ENCODE data around the gene PLXNA4. TPM values are rescaled to one million over a fixed set of nuclear protein-coding genes. Genes with fewer than 3 reads are reported as not detected.
A peak's percentile ranks its signal among the peaks of the same experiment; 100 is the strongest.

The PLXNA4 gene
- polyA plus RNA-seq, 5 donors, result 1.6 to 6.2 (median 2.5) TPM

DNA sequence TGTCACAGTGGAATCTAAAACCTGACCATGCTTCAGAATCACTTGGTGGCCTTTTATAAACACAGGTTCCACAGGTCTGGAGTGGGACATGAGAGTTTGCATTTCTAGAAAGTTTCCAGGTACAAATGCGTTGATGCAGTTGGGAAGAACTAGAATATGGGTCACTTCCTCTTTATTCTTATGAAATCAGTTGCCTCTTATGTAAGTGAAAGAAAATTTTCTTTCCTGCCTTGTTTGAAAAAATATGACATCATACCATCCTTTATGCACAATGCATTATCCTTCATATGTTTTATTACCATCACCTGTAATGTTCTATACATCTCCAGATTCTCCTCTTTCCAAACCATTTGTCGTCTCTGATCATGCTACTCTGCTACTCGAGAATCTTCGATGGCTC is 44.0 kb downstream of the PLXNA4 start:
- no peak for DNase-seq

DNA sequence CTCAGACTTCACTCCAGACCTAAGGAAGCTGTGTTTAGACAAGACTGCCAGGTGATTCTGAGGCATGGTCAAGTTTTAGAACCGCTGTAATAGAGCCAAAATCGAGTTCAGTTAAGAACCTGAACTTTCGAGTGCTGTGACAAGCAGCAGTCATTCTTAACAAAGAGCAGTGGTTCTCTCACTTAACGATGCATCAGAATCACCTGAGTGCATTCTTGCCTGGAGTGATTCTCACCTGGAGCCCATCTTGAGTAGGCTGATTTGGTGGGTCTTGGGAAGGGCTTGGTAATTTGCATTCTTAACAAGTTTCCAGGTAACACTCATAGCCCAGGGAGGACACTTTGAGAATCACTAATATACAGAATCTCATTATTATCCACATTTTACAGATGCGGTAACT is 44.7 kb downstream of the PLXNA4 start:
- no peak for DNase-seq

DNA sequence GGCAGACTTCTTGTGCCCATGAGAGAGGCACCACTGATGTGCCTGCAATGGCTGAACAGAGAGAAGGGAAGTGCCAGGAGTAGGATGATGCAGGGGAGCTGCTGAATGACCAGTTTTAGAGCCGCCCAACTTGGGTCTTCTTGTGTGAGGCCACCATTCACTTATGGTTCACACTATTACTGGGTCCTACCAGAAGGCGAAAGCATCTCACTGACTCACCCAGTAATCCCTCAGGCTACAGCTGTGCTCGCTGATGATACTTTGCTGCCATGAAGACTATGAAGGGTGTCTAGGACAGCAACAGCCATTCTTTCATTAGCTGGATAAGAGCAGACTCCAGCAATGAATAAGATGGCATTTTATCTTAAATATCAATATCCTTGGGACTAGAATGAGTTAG is 47.6 kb downstream of the PLXNA4 start:
- no peak for DNase-seq

DNA sequence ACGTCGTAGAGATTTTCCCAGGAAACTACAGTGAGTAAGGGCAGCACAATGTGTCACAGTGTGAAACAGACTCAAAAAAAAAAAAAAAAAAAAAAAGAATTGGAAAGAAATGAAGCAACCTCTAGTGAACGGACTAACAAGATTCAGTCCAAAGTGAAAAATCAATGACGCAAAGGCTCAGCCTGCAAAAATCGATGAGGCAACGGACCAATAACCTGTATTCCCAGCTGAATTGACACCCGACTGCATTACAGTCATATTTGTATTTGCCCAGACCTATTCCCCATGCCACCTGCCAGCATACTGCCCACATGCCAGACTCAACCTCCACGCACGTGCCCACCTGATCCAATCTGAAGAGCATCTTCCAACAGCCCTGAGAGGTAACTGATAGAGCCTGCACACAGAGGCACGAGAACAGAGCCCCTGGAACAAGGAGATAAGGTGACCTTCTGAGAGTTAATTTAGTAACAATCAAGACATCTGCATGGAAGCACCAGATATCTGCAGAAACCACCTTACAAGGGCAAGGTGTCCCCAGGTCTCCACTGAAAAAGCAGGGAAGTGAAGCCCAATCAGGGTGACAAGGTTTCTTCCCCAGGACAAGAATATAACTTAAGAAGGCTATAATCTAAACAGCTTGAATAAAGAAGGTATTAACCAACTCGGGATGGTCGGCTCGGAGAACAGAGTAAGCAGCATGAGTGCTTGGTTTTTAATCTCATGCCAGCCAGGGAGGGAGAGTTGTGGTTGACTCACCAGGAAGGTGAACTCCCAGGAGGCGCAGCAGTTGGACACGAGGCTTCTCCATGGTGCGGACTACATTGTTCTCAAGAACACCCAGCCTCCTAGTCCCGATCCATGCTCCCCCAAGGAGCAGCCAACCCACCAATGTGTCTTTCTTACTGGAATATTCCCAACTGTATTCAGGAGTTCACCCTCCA is 48.5 kb downstream of the PLXNA4 start:
- DNase-seq, result no peak

DNA sequence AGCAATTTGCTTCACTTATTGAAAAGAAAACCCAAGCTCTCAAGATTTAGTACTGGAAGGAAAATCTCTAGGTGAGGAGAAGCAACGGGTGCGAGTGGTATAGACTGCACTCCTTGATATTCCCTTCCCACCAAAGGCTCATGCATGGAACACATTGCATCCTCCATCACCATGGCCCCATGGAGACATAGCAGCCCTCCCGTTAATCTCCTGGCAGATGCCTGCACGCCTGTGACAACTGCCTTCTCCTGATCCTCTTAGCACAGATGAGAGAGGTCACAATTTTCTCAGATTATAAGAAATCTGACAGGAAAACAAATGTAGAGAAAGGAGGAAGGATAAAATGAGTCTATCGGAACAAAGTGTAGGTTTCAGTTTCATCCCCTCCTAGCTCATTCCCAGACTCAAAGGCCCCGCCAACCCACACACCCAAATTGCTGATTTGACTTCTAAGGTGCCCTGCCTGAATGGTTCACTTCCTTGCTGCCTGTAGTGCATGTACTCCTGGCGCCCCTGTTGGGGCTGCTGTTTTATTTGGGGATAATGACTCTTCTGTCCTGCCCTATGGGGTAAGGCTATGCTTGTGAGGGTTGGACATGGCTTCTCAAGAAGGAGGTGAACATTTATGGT is 50.0 kb downstream of the PLXNA4 start:
- DNase-seq, result no peak

DNA sequence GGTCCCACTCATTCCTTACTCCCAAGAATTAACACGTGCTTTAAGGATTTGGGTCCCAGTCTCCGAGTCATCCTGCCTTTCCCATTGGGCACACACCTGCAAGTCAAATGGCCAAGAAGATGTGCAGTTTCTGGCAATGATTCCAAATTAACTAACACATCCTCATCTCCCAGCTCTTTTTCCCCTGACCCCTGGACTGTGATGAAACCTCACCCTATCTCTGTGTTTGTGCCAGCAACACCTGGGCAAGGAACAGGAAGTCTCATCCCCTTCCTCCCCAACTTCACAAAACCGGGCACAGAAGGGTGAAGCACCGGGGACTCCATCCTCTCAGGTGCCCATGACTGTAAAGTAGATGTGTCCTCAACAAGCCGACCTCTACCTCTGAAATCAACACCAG is 54.8 kb downstream of the PLXNA4 start:
- DNase-seq, result no peak

DNA sequence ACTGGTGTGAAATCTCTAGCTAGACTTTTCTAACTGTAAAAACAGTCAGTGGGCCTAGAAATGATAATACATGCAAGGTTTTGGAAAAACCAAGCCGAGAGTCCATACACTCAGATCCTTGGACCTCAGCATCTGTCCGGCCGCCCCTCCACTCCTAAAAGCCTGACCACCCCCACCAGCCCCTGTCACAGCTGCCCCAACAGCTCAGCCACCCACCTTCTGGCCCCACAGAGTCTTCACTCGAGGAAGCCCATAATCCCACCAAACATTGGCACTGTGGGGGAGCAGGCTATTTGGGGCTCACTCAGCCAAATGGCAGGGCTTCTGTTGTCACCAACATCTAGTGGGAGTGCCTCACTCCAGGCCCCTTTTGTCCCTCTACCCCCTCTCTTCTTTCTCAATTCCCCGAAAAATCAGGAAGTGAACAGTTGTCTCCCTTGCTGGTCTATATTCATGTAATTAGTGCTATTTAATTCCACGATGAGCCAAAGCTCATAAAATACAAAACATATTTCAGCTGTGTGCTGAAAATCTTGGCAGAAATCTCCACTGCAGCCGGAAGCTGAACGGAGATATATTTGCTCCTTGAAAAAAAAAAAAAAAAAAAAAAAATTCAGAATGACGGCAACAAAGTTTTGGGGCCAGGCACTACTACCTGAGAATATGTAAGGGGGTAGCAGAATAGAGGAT is 55.5 kb downstream of the PLXNA4 start:
- DNase-seq, result peak; percentile 22 to 29

DNA sequence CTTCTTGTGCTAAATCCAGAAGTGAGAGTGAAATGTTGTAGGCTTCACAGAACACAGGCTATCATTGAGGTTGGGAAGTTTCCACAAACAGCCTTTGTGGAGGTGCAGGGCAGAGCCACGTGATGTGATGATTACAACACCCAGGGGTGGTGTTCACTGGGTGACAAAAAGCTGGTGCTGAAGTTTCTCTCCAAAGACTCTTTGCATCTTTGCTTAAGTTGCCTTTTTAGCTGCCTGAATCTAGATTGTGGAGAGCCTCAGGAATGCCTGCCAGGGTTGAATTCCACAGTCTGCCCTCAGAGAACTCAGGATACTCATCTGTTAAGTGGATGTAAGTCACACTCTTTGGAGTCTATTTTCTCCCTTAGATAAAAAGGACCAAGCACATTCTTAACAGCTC is 56.3 kb downstream of the PLXNA4 start:
- peak; percentile 9 to 14 for DNase-seq

DNA sequence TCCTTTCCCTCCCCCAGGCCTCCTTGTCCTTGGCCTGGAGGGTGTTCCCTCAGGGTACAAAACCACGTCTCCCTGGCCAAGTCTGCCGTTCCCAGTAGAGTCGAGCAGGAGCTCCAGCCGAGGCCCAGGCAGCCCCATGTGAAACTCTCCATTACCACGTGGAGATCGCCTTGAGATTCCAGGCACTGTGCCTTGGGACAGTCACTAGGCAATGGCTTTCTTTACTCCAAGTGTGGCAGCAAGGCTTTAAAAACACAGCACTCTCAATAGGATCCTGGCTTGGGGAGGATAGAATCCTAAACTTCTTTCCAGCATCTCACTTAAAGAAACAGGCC is 57.5 kb downstream of the PLXNA4 start:
- no peak for DNase-seq

DNA sequence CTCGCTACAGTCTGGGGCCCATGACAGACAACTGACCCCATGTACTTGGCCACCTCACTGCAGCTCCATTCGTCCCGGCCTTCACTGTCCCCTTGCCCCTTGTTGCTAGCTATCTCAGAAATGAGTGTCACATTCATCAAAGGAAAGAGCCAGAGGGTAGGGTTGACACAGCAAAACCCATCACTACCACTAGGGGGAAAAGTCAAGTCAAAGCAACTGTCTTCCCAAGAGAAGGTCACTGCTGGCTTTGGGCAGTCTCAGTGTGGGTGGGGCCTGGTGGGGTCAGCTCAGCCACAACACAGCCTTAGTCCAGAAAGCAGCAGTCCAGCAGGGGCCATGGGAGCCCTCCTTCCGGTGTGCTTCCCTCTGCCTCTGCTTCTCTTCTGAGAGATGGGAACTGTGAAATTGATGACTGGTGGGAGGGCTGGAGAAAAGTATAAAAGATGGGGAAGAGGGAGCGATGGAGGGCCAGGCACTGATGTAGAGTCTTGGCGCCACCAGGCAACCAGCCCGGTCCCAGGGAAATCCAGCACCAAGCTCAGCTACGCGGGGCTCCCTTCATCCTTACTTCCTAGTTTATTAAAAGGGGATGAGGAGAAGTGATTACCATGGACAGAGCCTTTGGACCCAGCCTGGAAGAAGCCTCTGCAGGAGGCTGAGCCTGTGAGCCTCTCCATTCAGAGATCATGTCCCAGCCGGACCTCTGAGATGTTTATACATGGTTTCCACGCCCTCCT is 58.0 kb downstream of the PLXNA4 start:
- no peak for DNase-seq

DNA sequence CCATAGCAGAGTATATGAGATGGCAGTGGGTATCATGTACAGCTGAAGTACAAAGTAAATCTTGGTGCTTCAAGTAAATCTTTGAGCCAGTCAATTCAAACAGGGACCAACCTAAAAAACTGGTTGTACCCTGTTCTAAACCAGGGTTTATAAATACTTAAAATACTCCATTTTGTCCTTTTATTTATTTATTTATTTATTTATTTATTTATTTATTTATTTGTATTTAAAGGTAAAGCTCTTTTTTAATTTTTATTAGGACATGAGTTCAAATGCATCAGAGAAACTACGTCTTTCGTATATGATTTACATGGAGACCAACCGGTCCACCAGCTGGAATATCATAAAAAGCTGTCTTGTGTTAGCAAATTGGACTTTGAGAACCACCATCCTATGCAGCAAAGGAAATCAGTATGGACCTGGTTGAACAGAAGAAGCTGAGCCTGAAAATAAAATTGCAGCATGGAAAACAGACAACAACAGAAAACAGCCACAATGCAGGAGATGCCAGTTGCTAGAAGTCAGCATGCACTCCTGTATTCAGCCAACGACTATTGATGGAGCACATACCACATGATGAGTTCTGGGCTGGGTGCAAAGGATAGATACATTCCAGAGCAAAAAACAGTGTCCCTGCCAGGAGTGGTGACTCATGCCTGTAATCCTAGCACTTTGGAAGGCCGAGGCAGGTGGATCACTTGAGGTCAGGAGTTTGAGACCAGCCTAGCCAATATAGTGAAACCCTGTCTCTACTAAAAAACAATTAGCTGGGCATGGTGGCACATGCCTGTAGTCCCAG is 60.0 kb downstream of the PLXNA4 start:
- no peak for DNase-seq

DNA sequence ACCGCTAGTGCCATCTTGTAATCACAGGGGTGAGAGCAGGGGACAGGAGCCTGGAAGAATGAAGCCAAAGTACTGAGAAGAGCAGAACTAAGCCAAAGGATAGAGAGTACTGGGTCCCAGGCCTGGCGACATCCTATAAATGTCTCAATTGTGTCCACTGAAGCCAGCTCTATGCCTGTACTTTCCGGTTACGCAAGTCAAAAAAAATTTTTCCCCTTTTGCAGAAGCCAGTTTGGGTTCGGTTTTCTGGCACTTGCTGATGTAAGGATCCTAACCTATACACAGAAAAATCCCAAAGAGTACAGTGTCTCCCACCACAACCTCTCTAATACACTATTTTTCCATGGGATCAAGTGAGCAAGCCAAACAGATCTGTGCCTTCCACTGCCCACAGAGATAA is 61.1 kb downstream of the PLXNA4 start:
- no peak for DNase-seq

DNA sequence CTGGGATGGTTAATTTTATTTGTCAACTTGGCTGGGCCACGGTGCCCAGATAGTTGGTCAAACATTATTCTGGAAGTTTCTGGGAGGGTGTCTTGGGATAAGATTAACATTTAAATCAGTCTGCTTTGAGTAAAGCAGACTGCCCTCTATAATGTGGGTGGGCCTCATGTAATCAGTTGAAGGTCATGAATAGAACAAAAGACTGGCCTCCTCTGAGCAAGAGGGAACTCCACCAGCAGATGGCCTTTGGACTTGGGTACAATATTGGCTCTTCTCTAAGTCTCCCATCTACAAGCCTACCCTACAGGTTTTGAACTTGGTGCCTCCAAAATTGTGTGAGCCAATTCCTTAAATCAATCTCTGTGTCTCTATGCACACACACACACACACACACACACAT is 61.8 kb downstream of the PLXNA4 start:
- DNase-seq, result no peak

DNA sequence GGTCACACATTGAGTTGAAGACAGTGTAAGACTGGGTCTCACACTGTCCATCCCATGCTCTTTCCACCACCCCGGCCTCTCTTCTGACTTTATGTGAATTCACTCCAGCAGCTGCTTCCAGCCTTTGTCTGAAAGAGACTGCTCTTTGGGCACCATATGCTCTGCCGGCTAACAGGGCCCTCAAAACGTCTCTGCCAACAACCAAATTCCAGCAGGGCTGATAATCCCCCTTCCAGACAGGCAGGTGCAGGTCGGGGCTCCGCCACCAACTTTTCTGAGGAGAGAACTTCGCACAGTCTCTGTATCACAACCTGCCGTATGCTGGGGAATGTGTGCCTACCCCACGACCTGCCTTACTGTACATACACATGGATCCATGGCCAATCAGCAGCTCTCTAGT is 64.3 kb downstream of the PLXNA4 start:
- DNase-seq, result no peak

DNA sequence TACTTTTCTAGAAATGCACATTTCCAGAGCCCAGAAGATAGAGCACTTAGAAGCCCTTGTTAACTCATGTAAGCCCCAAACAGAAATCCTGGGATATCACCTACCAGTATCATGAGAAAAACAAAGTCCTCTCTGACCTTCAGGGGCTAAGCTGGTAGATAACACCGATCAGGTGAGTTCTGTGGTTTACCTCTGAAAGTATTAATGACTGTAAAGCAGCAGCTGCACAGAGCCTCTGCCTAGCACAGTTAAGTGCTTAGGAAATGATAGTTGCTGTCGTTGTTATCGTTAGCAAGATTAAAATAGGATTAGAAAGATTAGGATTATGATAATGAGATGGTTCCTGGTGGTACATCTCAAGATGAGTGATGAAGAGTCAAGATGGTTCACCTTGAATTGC is 64.9 kb downstream of the PLXNA4 start:
- DNase-seq, result no peak

DNA sequence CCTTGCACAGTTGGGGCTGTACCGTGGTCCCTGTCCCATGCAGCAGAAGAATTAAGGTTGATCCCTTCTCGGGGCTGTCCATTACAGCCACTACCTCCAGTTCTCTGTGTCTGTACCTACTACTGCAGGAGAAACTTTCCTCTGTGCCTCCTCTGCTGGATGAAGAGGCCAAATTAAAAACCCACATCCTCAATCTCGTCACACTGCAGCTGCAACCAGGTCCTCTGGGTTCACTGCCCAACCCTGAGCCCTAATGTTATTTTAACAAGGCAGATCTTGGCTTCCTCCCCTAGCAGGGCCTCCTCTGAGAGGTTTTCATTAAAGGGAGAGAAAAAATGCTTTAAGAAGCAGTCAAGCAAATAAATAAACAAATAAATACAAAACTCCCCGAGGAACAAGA is 66.6 kb downstream of the PLXNA4 start:
- no peak for DNase-seq

DNA sequence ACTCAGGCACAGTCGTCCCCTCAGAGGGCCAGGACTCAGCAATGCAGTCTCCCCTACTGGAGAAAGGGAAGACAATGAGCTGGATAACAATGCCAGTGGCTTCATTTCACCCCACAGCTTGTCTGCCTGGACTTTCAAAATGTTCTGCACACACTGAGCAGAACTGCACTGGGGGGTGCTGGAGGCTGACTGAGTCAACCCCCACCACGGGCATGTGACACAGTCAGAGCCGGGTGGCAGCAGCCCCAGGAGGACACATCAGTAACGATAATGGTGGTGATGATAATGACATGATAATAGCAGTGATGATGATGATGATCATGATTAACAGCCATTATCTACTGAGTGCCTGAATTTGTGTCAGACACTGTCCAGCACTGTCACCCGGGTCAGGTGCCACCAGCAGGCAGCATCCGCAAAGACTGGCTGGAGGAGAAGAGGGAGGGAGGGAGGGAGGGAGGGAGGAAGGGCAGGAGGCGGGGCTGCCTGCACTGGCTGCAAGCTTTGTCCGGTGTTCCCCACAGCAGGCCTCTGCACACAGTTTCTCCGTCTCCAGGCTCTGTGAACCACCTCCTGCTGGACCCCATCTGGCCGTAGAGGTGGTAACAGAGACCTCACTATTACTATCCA is 67.4 kb downstream of the PLXNA4 start:
- no peak for DNase-seq

DNA sequence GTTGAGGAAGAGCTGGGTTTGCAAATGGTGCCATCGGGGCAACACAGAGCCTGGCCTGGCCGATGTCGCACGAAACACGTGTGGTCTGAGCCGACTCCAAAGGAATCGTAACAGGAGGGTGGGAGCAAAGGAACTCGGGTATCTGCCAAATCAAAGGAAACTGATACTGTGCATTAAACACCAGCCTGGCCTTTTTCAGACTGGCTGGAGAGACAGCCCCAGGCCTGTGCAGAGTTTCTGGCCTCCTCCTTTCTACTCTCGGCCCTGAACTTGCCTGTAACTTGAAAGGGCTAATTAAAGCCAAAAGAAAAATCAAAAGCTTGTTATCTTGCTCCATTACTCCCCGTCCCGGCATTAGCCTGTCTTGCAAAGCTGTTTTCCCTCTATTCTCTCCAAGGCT is 71.4 kb downstream of the PLXNA4 start:
- DNase-seq, result no peak

DNA sequence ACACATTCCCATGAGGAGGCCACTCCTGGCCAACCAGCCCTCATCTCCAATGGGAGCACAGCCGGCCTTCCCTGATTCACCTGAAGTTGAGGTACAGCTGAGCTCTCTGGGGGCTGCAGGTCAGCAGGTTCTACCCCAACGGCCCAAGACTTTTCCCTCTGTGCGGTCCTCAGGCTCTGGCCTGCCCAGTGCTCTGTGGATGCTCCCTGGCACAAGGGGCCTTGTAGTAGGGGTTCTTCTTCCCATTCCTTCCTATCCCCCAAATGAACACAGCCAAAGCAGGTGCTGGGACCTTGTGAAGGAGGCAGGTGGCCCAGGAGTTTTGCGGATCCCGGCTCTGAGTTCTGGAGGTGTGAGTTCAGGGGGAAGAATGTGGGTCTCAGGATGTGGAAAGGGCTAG is 72.2 kb downstream of the PLXNA4 start:
- DNase-seq, result no peak

DNA sequence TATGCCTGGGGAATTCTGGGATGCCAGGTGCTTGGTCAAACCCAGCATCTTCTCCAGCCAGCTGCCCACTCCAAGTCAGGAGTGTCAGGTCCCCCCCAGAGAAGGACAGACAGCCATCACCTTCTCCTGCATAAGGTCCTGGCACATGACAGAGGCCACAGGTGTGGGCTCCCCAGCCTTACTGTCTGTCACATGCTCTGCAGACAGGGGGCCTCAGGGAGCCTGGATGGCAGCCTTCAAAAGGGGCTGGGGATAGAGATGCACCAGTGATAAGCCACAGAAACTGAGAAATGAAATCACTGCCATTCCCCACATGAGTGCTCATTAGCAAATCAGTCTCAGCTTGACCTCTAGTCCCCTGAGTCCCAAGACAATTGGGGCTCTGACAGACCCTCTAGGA is 72.9 kb downstream of the PLXNA4 start:
- DNase-seq, result no peak

DNA sequence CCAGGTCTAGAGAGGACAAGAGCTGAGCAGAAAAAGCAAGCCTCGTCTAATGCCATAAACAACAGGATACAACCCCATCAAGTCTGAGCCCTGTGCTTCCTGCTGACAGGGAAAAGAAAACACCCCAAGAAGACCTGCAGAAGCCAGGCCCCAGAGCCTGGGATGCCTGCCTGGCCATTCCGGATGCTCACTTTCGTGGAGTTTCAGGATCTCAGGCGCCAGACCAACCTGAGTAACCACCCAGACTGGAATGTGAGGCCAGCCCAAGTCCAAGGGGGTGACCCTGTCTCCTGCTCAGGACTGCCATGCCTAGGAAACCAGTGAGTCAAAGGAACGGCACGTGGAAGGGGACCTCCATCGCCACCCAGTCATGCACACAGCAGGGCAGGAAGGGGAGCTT is 74.3 kb downstream of the PLXNA4 start:
- no peak for DNase-seq
